ENCODE results near the gene TAAR8. TPM values are rescaled to one million over a fixed set of nuclear protein-coding genes. Genes with fewer than 3 reads are reported as not detected.
"Not testable (repeated sequence)": the region's sequence is repeated elsewhere in the genome, so short reads cannot be mapped to it uniquely, and the experiment has no call there.

TAAR8 gene
- total RNA-seq, 1 experiment from 2014 or later = not detected

GRCh38 chr6:132571774-132572173, 19.3 kb downstream of the TAAR8 start:
- no peak for DNase-seq
- no peaks in the 10 kb centered on the region for H3K27me3 ChIP-seq
- H3K4me3 ChIP-seq = no peak overlapping the region
- no peaks in the 10 kb centered on the region for H3K36me3 ChIP-seq
- no peaks in the 10 kb centered on the region for H3K9me3 ChIP-seq (replicated peaks)
- H3K4me1 ChIP-seq = no peaks in the 10 kb centered on the region
- H3K27ac ChIP-seq = no peak overlapping the region

DNA sequence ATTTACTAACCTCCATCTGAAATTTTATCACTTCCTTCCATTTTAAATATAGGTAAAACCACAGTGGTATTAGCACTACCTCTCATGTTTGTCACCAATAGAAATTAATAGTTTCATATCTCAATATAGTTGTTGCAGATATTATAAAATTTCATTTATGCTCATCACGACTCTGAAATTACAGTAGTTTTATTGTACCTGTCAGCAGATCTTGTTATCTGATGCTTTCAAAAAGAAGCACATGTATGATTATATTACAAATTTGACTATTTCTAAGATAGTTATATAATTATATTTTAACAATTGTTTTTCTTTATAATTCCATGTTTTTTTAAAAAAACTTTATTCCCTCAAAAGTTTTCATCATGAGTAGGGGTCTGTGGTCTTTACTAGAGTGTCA, 32.2 kb downstream of the TAAR8 start:
- no peaks in the 10 kb centered on the region for H3K36me3 ChIP-seq
- no peak overlapping the region for H3K4me3 ChIP-seq
- no peaks in the 10 kb centered on the region for H3K27me3 ChIP-seq
- H3K4me1 ChIP-seq = no peaks in the 10 kb centered on the region
- DNase-seq = no peak
- no peaks in the 10 kb centered on the region for H3K9me3 ChIP-seq (replicated peaks)
- H3K27ac ChIP-seq = no peak overlapping the region

DNA sequence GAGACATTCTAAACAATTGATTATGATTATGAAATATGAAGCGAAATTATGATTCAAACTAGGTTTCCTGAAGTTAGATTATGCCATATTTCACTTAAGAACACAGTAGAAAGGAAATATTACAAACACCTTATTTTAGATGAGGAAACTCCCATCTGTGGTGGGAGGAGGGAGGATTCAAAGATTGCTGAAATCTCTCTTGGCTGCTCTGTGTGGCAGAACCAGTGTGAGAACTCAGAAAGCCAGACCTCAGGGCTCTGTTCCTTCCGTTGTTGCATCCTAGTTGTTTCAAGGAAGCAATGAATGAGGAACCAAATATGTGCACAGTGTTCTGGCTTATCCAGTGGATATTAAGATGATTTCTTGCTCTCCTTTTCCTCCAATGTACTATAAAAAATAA, 35.0 kb downstream of the TAAR8 start:
- DNase-seq = no peak
- no peaks in the 10 kb centered on the region for H3K27me3 ChIP-seq
- H3K4me3 ChIP-seq = no peak overlapping the region
- no peak overlapping the region for H3K27ac ChIP-seq
- H3K4me1 ChIP-seq = no peaks in the 10 kb centered on the region
- no peaks in the 10 kb centered on the region for H3K9me3 ChIP-seq (replicated peaks)
- H3K36me3 ChIP-seq = no peaks in the 10 kb centered on the region

DNA sequence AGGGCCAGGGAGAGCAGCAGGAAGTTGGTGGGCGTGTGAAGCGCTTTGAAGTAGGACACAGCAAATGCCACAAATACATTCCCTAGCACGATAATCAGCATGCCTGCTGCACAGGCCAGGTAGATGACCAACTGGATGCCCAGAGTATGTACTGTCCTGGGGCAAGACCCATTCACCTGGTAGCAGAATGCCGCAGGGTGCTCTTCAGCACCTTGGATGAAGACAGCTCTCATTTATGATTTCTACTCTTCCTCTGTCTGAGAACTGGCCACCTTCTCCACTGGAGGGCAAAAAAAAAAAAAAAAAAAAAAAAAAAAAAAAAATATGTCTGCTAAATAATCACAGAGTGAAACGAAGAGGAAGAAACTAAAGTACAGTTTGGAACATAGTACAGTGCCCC, 37.0 kb downstream of the TAAR8 start, which contains the start of gene TAAR5:
Gene TAAR5 (minus strand): TSS at position 288 of the 400 bp plus-strand sequence. CDS start 55 bp downstream, at position 233.
- no peak for DNase-seq
- Histone ChIP-seq H3K36me3 (no peaks in the 10 kb centered on the region), H3K9me3 (replicated peaks) (no peaks in the 10 kb centered on the region), H3K27me3 (no peaks in the 10 kb centered on the region), H3K4me1 (no peaks in the 10 kb centered on the region), H3K4me3 (no peak within 1 kb of the TSS), H3K27ac (no peak within 1 kb of the TSS)

DNA sequence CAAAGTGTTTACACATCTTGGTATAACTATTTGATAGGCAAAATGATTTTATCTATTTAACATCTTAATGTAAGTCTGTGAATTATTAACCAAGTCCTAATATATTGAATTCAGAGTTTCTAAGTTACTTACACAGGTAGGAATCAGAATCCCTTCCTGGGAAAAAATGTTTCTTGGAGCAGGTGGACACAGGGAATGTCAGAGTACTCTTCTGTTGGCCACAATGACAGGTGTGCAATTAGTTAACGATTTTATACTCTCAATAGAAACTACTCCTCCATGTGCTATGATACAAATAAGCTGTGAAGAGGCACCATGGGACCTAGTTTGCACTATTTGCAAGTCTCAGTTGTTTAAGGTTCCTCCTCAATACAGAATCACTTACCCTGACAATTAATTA, 37.9 kb downstream of the TAAR8 start:
- no peaks in the 10 kb centered on the region for H3K27me3 ChIP-seq
- H3K4me3 ChIP-seq = no peak overlapping the region
- H3K4me1 ChIP-seq = no peaks in the 10 kb centered on the region
- no peaks in the 10 kb centered on the region for H3K9me3 ChIP-seq (replicated peaks)
- no peak overlapping the region for H3K27ac ChIP-seq
- no peak for DNase-seq
- no peaks in the 10 kb centered on the region for H3K36me3 ChIP-seq

DNA sequence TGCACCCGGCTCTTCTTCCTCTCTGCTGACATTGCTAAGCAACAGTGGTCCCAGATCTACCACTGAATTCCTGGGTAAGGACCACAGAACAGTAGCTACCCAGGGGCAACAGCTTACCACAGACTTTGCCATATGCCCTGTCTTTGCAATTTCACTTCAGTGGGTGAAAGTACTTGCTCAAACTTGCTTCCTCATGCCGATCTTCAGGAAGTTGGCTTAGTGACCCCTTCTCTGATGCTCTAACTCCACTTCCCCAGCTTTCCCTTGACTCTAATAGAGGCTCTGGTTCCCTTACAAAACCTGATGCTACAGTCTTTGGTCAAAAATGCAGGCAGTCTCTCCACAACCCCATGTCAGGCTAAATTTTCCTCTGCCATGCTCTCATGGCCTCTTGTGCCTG, 40.4 kb downstream of the TAAR8 start:
- Histone ChIP-seq H3K4me3 (no peak overlapping the region), H3K27ac (no peak overlapping the region), H3K36me3 (no peaks in the 10 kb centered on the region), H3K4me1 (no peaks in the 10 kb centered on the region), H3K9me3 (replicated peaks) (no peaks in the 10 kb centered on the region), H3K27me3 (no peaks in the 10 kb centered on the region)
- DNase-seq = no peak

DNA sequence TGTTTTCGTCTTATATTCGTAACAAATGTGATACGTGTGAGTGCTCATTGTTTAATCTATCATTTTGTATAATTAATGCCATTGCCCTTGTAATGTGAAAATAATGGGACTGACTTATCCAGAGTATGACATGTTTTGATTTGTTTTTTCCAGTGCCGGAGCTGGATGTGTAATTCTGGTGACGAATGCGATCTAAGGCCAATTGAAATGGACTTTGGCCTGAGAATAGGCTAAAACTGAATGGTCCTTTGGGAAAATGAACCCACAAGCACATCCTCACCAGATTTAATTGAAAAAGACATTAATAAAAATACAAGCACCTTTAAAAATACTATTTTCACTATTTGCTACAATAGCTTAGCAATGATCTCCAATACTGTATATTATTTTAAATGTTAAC, 43.7 kb downstream of the TAAR8 start:
- no peak overlapping the region for H3K27ac ChIP-seq
- DNase-seq = no peak

GRCh38 chr6:132598473-132598872, 46.0 kb downstream of the TAAR8 start:
- Histone ChIP-seq H3K36me3 (no peaks in the 10 kb centered on the region), H3K27ac (no peak overlapping the region), H3K9me3 (replicated peaks) (no peaks in the 10 kb centered on the region), H3K4me1 (no peaks in the 10 kb centered on the region), H3K4me3 (no peak overlapping the region), H3K27me3 (no peaks in the 10 kb centered on the region)
- peak; percentile 6 to 35 for DNase-seq

More for the DNA sequence above, 43.7 kb downstream of the TAAR8 start:
- no peak overlapping the region for H3K4me3 ChIP-seq
- no peaks in the 10 kb centered on the region for H3K27me3 ChIP-seq
- no peaks in the 10 kb centered on the region for H3K4me1 ChIP-seq
- H3K36me3 ChIP-seq = no peaks in the 10 kb centered on the region
- H3K9me3 ChIP-seq (replicated peaks) = no peaks in the 10 kb centered on the region

DNA sequence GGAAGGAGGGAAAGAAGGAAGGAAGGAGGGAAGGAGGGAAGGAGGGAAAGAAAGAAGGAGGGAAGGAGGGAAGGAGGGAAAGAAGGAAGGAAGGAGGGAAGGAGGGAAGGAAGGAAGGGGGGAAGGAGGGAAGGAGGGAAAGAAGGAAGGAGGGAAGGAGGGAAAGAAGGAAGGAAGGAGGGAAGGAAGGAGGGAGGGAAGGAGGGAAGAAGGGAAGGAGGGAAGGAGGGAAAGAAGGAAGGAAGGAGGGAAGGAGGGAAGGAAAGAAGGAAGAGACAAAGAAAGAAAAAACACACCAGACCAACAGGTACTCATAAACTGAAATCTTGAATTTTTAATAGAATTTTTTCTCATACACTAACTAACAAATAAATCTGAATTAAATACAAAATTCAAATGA, 48.4 kb downstream of the TAAR8 start:
- not testable (repeated sequence) for DNase-seq; H3K36me3 ChIP-seq; H3K9me3 ChIP-seq (replicated peaks); H3K4me3 ChIP-seq; H3K27ac ChIP-seq; H3K27me3 ChIP-seq; H3K4me1 ChIP-seq

Other genes with a start within 250 kb of the TAAR8 start
- gene MOXD1, start 151.2 kb upstream of the TAAR8 start, total RNA-seq (2014; rRNA removed; shearing (Covaris generic)) = 0.86 and 1.5 TPM in 2 replicates
- gene STX7, start 39.6 kb upstream of the TAAR8 start, total RNA-seq (2014; rRNA removed; shearing (Covaris generic)) = 17.3 and 18.6 TPM in 2 replicates
- gene TAAR9, start 14.4 kb upstream of the TAAR8 start, total RNA-seq (2014; rRNA removed; shearing (Covaris generic)) = not detected in 2 replicates
- gene TAAR6, start 17.6 kb downstream of the TAAR8 start, total RNA-seq (2014; rRNA removed; shearing (Covaris generic)) = not detected in 2 replicates
- not detected in 2 replicates for gene TAAR5, start 37.1 kb downstream of the TAAR8 start, total RNA-seq (2014; rRNA removed; shearing (Covaris generic))
- gene TAAR2, start 71.6 kb downstream of the TAAR8 start, total RNA-seq (2014; rRNA removed; shearing (Covaris generic)) = not detected in 2 replicates
- not detected in 2 replicates for gene TAAR1, start 106.5 kb downstream of the TAAR8 start, total RNA-seq (2014; rRNA removed; shearing (Covaris generic))
- gene VNN1, start 161.4 kb downstream of the TAAR8 start, total RNA-seq (2014; rRNA removed; shearing (Covaris generic)) = 0.10 TPM in 1 of 2 replicates, not detected in the other
- gene VNN2, start 205.2 kb downstream of the TAAR8 start, total RNA-seq (2014; rRNA removed; shearing (Covaris generic)) = 0.30 and 0.36 TPM in 2 replicates
- gene SLC18B1, start 246.0 kb downstream of the TAAR8 start, total RNA-seq (2014; rRNA removed; shearing (Covaris generic)) = 12.9 and 15.2 TPM in 2 replicates

All from SJCRH30 (cell line).